ENCODE results near the gene NR1D1. TPM values are rescaled to one million over a fixed set of nuclear protein-coding genes. Genes with fewer than 3 reads are reported as not detected.

Gene NR1D1
- total RNA-seq, 2 experiments from 2014 or later = 5.2 to 5.4 TPM

GRCh38 chr17:40097931-40098845 lies 2.2 kb downstream of the NR1D1 start:
- intact Hi-C loops (cut with DNase I, micrococcal nuclease) = loop anchor here (2.0 to 10.0 kb wide), 9 partner anchors 25 to 504 kb away; partner anchors contain the start of genes CDC6 (in 1 of the 2), THRA (in 1 of the 2) and TOP2A (in 1 of the 2)
- ATAC-seq (no peak), DNase-seq (peak; percentile 48)
- CTCF ChIA-PET = interaction anchor here (0.6 to 11.1 kb wide), 12 partner anchors 12 to 329 kb away, joined by 3 to 156 read pairs (median 3); partner anchors contain the start of gene MED24
- peak overlapping the region; percentile 88 for H3K4me3 Mint-ChIP-seq
- H3K27me3 Mint-ChIP-seq = no peaks in the 10 kb centered on the region
- H3K36me3 Mint-ChIP-seq (ENCODE audit: low read depth) = peaks cover 45% of the 10 kb centered on the region
- POLR2A ChIA-PET = interaction anchor here (0.9 to 3.6 kb wide), 3 partner anchors 12 to 44 kb away, joined by 3 to 34 read pairs (median 4); partner anchors contain the start of gene MED24
- peaks cover 85% of the 10 kb centered on the region for H3K4me1 Mint-ChIP-seq
- H3K27ac Mint-ChIP-seq = peak overlapping the region; percentile 90
- no peaks in the 10 kb centered on the region for H3K9me3 Mint-ChIP-seq (ENCODE audit: low read depth)

DNA sequence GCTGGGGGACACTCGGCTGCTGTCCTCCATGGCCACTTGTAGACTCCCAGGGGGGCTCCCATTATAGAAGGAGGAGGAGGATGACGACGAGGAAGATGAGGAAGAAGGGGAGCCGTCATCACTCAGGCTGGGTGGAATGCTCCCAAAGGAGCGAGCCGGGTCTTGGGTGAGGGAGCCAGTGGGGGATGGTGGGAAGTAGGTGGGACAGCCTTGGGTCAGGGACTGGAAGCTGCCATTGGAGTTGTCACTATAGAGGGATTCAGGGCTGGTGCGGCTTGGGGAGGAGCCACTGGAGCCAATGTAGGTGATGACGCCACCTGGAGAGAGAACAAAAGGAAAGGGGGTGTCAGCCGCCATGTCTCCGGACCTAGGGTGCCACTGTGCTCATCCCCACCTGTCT lies 3.3 kb downstream of the NR1D1 start:
- CTCF ChIA-PET = interaction anchor here (2.8 to 11.1 kb wide), 2 partner anchors 15 to 71 kb away, joined by 8 to 156 read pairs; no protein-coding TSS in a partner anchor
- Mint-ChIP-seq H3K9me3 (ENCODE audit: low read depth) (no peaks in the 10 kb centered on the region), H3K27me3 (no peaks in the 10 kb centered on the region), H3K36me3 (ENCODE audit: low read depth) (peaks cover 45% of the 10 kb centered on the region), H3K27ac (peak overlapping the region; percentile 90), H3K4me1 (peaks cover 81% of the 10 kb centered on the region), H3K4me3 (peak overlapping the region; percentile 88)
- intact Hi-C loops (cut with DNase I, micrococcal nuclease) = loop anchor here (2.0 to 10.0 kb wide), 9 partner anchors 26 to 505 kb away; partner anchors contain the start of genes CDC6 (in 1 of the 2), THRA (in 1 of the 2) and TOP2A (in 1 of the 2)
- no peak for ATAC-seq
- POLR2A ChIA-PET = no interaction called here
- DNase-seq = no peak

DNA sequence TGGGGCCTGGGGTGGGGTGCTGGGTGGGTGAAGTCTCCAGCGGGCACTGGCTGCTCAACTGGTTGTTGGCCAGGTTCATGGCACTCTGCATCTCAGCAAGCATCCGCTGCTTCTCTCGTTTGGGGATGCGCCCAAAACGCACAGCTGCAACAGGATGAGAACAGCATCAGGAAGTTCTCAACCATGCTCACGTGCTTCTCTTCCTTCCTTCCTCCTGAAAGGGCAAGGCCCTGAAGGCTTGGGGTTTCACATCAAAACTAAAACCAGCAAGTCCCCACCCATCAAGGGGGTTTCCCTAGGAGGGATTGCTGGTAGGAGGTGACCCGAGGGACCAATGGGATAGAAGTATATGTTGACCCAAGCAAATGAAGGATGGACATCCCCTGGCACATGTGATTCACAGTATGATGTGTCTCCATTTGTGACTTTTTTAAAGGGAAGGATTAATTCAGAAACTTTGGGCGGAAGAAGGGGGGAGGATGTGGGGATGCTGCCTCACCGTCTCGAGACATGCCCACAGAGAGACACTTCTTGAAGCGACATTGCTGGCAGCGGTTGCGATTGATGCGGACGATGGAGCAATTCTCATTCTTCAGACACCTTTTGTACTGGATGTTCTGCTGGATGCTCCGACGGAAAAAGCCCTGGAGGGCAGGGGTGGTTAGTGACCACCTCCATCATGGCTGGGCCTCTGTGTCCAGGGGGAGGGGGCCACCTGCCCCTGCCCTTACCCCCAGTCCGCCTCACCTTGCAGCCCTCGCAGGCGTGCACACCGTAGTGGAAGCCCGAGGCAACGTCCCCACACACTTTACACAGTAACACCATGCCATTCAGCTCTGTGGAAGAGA lies 4.2 kb downstream of the NR1D1 start:
- H3K4me1 Mint-ChIP-seq = peaks cover 77% of the 10 kb centered on the region
- peak; percentile 81 for ATAC-seq
- intact Hi-C loops (cut with DNase I, micrococcal nuclease) = loop anchor here (1.0 to 10.0 kb wide), 14 partner anchors 27 to 506 kb away; partner anchors contain the start of genes CDC6 (in 2 of the 2), CASC3 (in 1 of the 2), MED24 (in 1 of the 2) and THRA (in 1 of the 2)

GRCh38 chr17:40095351-40095943 lies 4.9 kb downstream of the NR1D1 start:
- CTCF ChIA-PET = interaction anchor here (0.6 to 11.1 kb wide), 8 partner anchors 9 to 77 kb away, joined by 3 to 156 read pairs (median 6); no protein-coding TSS in a partner anchor
- Mint-ChIP-seq H3K9me3 (ENCODE audit: low read depth) (no peaks in the 10 kb centered on the region), H3K4me1 (peaks cover 70% of the 10 kb centered on the region), H3K27me3 (no peaks in the 10 kb centered on the region), H3K27ac (peak overlapping the region; percentile 90), H3K36me3 (ENCODE audit: low read depth) (peaks cover 45% of the 10 kb centered on the region), H3K4me3 (peak overlapping the region; percentile 88)
- ATAC-seq (no peak), DNase-seq (no peak)
- POLR2A ChIA-PET = interaction anchor here (0.6 to 0.8 kb wide), 2 partner anchors 13 to 77 kb away, joined by 3 to 5 read pairs; no protein-coding TSS in a partner anchor
- intact Hi-C loops (cut with DNase I, micrococcal nuclease) = loop anchor here (5.0 to 10.0 kb wide), 6 partner anchors 192 to 507 kb away; partner anchors contain the start of genes CDC6 (in 1 of the 2) and TOP2A (in 1 of the 2)

More for the DNA sequence above, 4.2 kb downstream of the NR1D1 start:
- H3K27ac Mint-ChIP-seq = peak overlapping the region; percentile 90
- H3K27me3 Mint-ChIP-seq = no peaks in the 10 kb centered on the region
- peak; percentile 87 for DNase-seq
- H3K4me3 Mint-ChIP-seq = peak overlapping the region; percentile 88
- H3K36me3 Mint-ChIP-seq (ENCODE audit: low read depth) = peaks cover 45% of the 10 kb centered on the region
- H3K9me3 Mint-ChIP-seq (ENCODE audit: low read depth) = no peaks in the 10 kb centered on the region
- ChIA-PET CTCF (interaction anchor here (0.8 to 11.1 kb wide), 6 partner anchors 10 to 72 kb away, joined by 3 to 156 read pairs (median 7); no protein-coding TSS in a partner anchor), POLR2A (interaction anchor here (0.6 to 0.8 kb wide), 2 partner anchors 14 to 78 kb away, joined by 3 to 5 read pairs; no protein-coding TSS in a partner anchor)

- Mint-ChIP-seq H3K9me3 (ENCODE audit: low read depth) (no peaks in the 10 kb centered on the region), H3K4me3 (no peak overlapping the region), H3K27ac (peak overlapping the region; percentile 39), H3K36me3 (ENCODE audit: low read depth) (peaks cover 45% of the 10 kb centered on the region), H3K4me1 (peaks cover 66% of the 10 kb centered on the region), H3K27me3 (no peaks in the 10 kb centered on the region)
- POLR2A ChIA-PET = no interaction called here
- ATAC-seq = no peak
- intact Hi-C loops (cut with DNase I, micrococcal nuclease) = loop anchor here (5.0 to 10.0 kb wide), 6 partner anchors 192 to 507 kb away; partner anchors contain the start of genes CDC6 (in 1 of the 2) and TOP2A (in 1 of the 2)
- DNase-seq = no peak
- CTCF ChIA-PET = interaction anchor here (0.6 to 11.1 kb wide), 6 partner anchors 11 to 469 kb away, joined by 3 to 156 read pairs (median 4); no protein-coding TSS in a partner anchor
Measured at GRCh38 chr17:40094874-40095273, 5.5 kb downstream of the NR1D1 start.

DNA sequence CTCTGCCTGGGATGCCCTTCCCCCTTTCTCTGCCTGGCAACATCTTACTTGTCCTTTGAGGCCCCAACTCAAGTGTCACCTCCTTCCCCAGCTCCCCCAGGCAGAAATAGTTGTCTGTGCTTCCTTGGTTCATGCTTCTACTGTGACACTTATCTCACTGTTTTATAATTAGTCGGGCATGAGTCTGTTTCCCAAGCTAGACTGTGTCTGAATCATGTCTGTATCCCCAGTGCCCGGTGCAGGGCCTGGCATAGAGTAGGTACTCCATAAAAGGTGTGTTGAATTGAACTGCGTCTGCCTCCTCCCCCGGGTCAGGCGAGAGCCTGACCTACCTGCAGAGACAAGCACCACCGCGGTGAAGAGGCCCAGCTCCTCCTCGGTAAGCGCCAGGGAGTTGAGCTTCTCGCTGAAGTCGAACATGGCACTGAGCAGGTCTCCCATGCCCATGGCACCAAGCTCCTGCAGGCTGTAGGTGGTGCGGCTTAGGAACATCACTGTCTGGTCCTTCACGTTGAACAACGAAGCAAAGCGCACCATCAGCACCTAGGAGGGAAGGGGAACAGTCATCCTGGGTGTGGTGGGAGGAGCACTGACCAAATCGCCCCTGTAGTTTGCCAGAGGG lies 6.7 kb downstream of the NR1D1 start:
- H3K4me1 Mint-ChIP-seq = peaks cover 58% of the 10 kb centered on the region
- H3K27me3 Mint-ChIP-seq = no peaks in the 10 kb centered on the region
- DNase-seq (no peak), ATAC-seq (no peak)
- POLR2A ChIA-PET = no interaction called here
- peaks cover 44% of the 10 kb centered on the region for H3K36me3 Mint-ChIP-seq (ENCODE audit: low read depth)
- H3K9me3 Mint-ChIP-seq (ENCODE audit: low read depth) = no peaks in the 10 kb centered on the region
- CTCF ChIA-PET = interaction anchor here (0.6 to 2.2 kb wide), 10 partner anchors 16 to 1398 kb away, joined by 3 to 7 read pairs (median 4); no protein-coding TSS in a partner anchor
- no peak overlapping the region for H3K4me3 Mint-ChIP-seq
- peak overlapping the region; percentile 20 for H3K27ac Mint-ChIP-seq
- intact Hi-C loops (cut with DNase I, micrococcal nuclease) = loop anchor here in 1 of 2 experiments (10.0 kb wide), 1 partner anchor 319 kb away; no protein-coding TSS in a partner anchor

DNA sequence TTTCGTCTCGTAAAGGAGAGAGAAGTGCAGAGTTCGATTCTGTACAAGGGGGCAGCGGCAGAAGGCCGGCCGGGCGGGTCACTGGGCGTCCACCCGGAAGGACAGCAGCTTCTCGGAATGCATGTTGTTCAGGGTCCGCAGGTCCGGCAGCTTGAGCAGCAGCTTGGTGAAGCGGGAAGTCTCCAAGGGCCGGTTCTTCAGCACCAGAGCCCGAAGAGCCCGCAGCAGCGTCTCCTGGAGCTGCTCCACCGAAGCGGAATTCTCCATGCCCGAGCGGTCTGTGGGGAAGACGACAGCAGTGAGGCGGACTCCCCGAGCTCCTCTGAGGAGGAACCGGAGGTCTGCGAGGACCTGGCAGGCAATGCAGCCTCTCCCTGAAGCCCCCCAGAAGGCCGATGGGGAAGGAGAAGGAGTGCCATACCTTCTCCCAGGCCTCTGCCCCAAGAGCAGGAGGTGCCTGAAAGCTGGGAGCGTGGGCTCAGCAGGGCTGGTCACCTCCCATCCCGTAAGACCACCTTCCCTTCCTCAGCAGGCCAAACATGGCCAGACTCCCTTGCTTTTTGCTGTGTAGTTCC lies 7.3 kb downstream of the NR1D1 start:
- Mint-ChIP-seq H3K9me3 (ENCODE audit: low read depth) (no peaks in the 10 kb centered on the region), H3K36me3 (ENCODE audit: low read depth) (peaks cover 38% of the 10 kb centered on the region), H3K4me1 (peaks cover 52% of the 10 kb centered on the region), H3K4me3 (no peak overlapping the region), H3K27ac (no peak overlapping the region), H3K27me3 (no peaks in the 10 kb centered on the region)
- no peak for ATAC-seq
- POLR2A ChIA-PET = no interaction called here
- DNase-seq = no peak
- CTCF ChIA-PET = interaction anchor here (0.6 to 2.2 kb wide), 10 partner anchors 16 to 1397 kb away, joined by 3 to 7 read pairs (median 4); no protein-coding TSS in a partner anchor
- intact Hi-C loops (cut with DNase I, micrococcal nuclease) = loop anchor here in 1 of 2 experiments (10.0 kb wide), 1 partner anchor 318 kb away; no protein-coding TSS in a partner anchor

DNA sequence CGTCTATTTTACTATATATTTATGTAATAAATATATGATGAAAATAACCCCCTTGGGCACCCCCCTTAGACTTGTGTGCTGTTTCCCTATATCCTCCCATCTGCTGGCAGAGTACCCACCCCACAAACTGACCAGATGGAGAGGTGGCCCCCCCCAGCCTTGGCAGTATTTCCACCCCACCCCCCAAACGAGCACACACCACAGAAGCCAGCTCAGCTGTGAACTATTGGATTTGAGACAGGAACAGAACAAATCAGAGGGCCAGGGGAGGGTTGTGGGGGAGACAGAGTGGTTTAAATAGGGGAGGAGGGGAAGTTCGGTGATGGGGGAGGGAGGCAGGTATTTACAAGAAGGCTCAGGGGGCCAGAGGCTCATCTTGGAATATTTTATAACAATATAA lies 7.8 kb downstream of the NR1D1 start:
- intact Hi-C loops (cut with DNase I, micrococcal nuclease) = loop anchor here in 1 of 2 experiments (10.0 kb wide), 1 partner anchor 318 kb away; no protein-coding TSS in a partner anchor
- Mint-ChIP-seq H3K4me1 (peaks cover 47% of the 10 kb centered on the region), H3K36me3 (ENCODE audit: low read depth) (peaks cover 35% of the 10 kb centered on the region), H3K27me3 (no peaks in the 10 kb centered on the region), H3K9me3 (ENCODE audit: low read depth) (no peaks in the 10 kb centered on the region), H3K4me3 (no peak overlapping the region), H3K27ac (no peak overlapping the region)
- ChIA-PET POLR2A (no interaction called here), CTCF (interaction anchor here (0.7 to 2.2 kb wide), 3 partner anchors 19 to 1397 kb away, joined by 3 to 7 read pairs (median 4); no protein-coding TSS in a partner anchor)
- DNase-seq (no peak), ATAC-seq (no peak)

GRCh38 chr17:40091691-40092397 lies 8.5 kb downstream of the NR1D1 start:
- POLR2A ChIA-PET = interaction anchor here (0.6 kb wide), 1 partner anchor 88 kb away, joined by 5 read pairs; no protein-coding TSS in a partner anchor

More at GRCh38 chr17:40091691-40092397, 8.5 kb downstream of the NR1D1 start:
- ATAC-seq (no peak), DNase-seq (no peak)
- H3K4me1 Mint-ChIP-seq = peaks cover 42% of the 10 kb centered on the region
- CTCF ChIA-PET = interaction anchor here (2.2 kb wide), 1 partner anchor 19 kb away, joined by 7 read pairs; no protein-coding TSS in a partner anchor
- no peaks in the 10 kb centered on the region for H3K27me3 Mint-ChIP-seq
- no peak overlapping the region for H3K4me3 Mint-ChIP-seq
- peaks cover 34% of the 10 kb centered on the region for H3K36me3 Mint-ChIP-seq (ENCODE audit: low read depth)
- intact Hi-C loops (cut with DNase I, micrococcal nuclease) = loop anchor here in 1 of 2 experiments (10.0 kb wide), 1 partner anchor 317 kb away; no protein-coding TSS in a partner anchor
- H3K27ac Mint-ChIP-seq = no peak overlapping the region
- no peaks in the 10 kb centered on the region for H3K9me3 Mint-ChIP-seq (ENCODE audit: low read depth)
